AG10803 (cell line): ENCODE data around the gene ARL14.

ENCODE experiments used
- DNase-seq: peaks from one replicate; pipeline ENCODE4 v3.0.0; 2010; ENCODE audit warnings: low read depth
- H3K4me3 ChIP-seq: 2 replicates; pipeline ENCODE4 v1.5.1; 2011; ENCODE audit warnings: mild to moderate bottlenecking, low read length, control low read depth
- CTCF ChIP-seq: conservative IDR thresholded peaks from 2 replicates; pipeline ENCODE4 v1.5.1; 2011; ENCODE audit warnings: mild to moderate bottlenecking, low read length, control low read depth, inconsistent platforms

ARL14 gene

GRCh38 chr3:160686955-160687535, 10.1 kb downstream of the ARL14 start:
- no peak overlapping the region for H3K4me3 ChIP-seq
- peak; percentile 46 for TF ChIP-seq CTCF
- DNase-seq = peak; percentile 14

DNA sequence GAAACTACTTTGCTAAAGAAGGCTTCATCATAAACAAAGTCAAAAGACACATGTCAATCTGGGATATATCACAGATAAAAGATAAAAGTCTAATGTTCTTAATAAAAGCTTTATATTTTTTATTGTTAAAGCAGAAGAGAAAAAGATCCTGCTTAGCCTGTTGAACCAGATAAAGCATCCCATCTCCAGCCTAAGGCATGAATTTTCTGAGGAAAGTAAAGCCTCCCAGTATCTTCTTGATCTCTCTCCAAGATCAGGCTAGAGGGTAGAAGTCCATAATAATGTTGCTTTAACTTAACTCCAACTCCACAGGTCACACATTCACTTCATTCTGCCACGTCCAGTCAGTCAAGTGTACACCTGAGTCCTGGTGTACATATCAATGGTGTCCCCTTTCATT, 14.2 kb downstream of the ARL14 start:
- no peak overlapping the region for H3K4me3 ChIP-seq
- TF ChIP-seq CTCF = no peak
- no peak for DNase-seq

- TF ChIP-seq CTCF = no peak
- no peak overlapping the region for H3K4me3 ChIP-seq
Observed at GRCh38 chr3:160691962-160692361, 15.0 kb downstream of the ARL14 start.

DNA sequence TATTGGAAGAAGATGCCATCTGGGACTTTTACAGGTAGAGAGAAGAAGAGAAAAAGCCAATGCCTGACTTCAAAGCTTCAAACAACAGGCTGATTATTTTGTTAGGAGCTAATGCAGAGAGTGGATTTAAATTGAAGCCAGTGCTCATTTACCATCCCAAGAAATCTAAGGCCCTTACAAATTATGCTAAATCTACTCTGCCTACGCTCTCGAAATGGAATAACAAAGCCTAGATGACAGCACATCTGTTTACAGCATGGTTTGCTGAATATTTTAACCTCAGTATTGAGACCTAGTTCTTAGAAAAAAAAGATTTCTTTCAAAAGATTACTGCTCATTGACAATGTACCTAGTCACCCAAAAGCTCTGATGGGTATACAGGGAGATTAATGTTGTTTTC, 16.2 kb downstream of the ARL14 start:
- DNase-seq = no peak
- TF ChIP-seq CTCF = no peak
- no peak overlapping the region for H3K4me3 ChIP-seq

More at GRCh38 chr3:160691962-160692361, 15.0 kb downstream of the ARL14 start:
- DNase-seq = no peak

DNA sequence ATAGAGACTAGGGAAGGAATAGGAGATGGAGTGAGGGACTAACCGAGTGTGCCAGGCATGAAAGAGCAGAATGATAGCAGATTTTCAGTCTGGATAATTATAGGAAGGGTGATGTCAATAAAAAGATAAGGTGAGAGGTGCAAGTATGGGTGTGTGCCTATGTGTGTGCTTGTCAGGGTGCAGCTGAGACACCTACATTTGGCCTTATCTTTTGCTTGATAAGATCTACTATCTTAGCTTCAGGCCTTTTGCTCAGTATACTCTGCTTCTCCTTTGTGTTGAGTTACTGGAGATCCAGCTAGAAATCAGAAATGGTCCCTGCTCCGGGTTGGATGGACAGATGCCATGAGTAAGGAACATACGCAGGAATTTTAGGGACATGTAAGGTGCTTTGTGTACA, 17.4 kb downstream of the ARL14 start:
- TF ChIP-seq CTCF = no peak
- H3K4me3 ChIP-seq = no peak overlapping the region
- DNase-seq = no peak

GRCh38 chr3:160695003-160695402, 18.0 kb downstream of the ARL14 start:
- no peak for TF ChIP-seq CTCF
- DNase-seq = no peak
- no peak overlapping the region for H3K4me3 ChIP-seq

- TF ChIP-seq CTCF = no peak
- no peak for DNase-seq
- H3K4me3 ChIP-seq = no peak overlapping the region
Observed at GRCh38 chr3:160695915-160696327, 19.0 kb downstream of the ARL14 start.
